CD14-positive monocyte (primary cell): Measurements from ENCODE around the gene CDHR2. TPM values are rescaled to one million over a fixed set of nuclear protein-coding genes. Genes with fewer than 3 reads are reported as not detected.
A peak's percentile ranks its signal among the peaks of the same experiment; 100 is the strongest.

Source experiments
- DNase-seq, 3 donors: peaks; one replicate each; pipeline ENCODE4 v3.0.0-alpha.2; 2011 to 2022
- H2AFZ ChIP-seq: 2 replicates; pipeline ENCODE4 v1.6.0; 2012; ENCODE audit warnings: mild to moderate bottlenecking, low read depth, low read length, inconsistent platforms; ENCODE audit not compliant: insufficient read depth, poor library complexity, severe bottlenecking
- H3K27ac ChIP-seq, 2 donors: 1 replicate in 1 of 2; 2 replicates in 1 of 2; pipeline ENCODE4 v1.5.1; 2012 to 2013; ENCODE audit warnings: low read length in 2 of 2, control low read depth in 1 of 2, inconsistent platforms in 1 of 2, low read depth in 1 of 2, mild to moderate bottlenecking in 1 of 2
- H3K27me3 ChIP-seq, 2 donors: one replicate each; pipeline versions ENCODE4 v1.6.0 to v1.6.1; 2011 to 2013; ENCODE audit warnings: low read length in 2 of 2; ENCODE audit not compliant: control insufficient read depth in 2 of 2, insufficient read depth in 2 of 2
- H3K36me3 ChIP-seq, 2 donors: replicated peaks in 1 of 2; 1 replicate in 1 of 2; 2 replicates in 1 of 2; pipeline versions ENCODE4 v1.5.1 to v1.6.1; 2012 to 2013; ENCODE audit warnings: low read length in 2 of 2, control low read depth in 1 of 2, inconsistent platforms in 1 of 2, mild to moderate bottlenecking in 1 of 2; ENCODE audit not compliant: insufficient read depth in 2 of 2, control insufficient read depth in 1 of 2
- H3K4me1 ChIP-seq, 2 donors: 1 replicate in 1 of 2; 2 replicates in 1 of 2; pipeline versions ENCODE4 v1.5.1 to v1.6.1; 2012 to 2013; ENCODE audit warnings: low read length in 2 of 2, control low read depth in 1 of 2, inconsistent platforms in 1 of 2, mild to moderate bottlenecking in 1 of 2, moderate library complexity in 1 of 2; ENCODE audit not compliant: insufficient read depth in 2 of 2, control insufficient read depth in 1 of 2
- H3K4me2 ChIP-seq: replicated peaks from 2 replicates; pipeline ENCODE3; 2012; ENCODE audit warnings: low read length, moderate library complexity, mild to moderate bottlenecking; ENCODE audit not compliant: poor library complexity, severe bottlenecking; ENCODE audit errors: extremely low read depth
- H3K4me3 ChIP-seq, 3 experiments: fragments of 200-600 bp in 1 of 3; sonication (generic) in 1 of 3; replicated peaks in 1 of 3; 1 replicate in 2 of 3; 2 replicates in 1 of 3; pipeline ENCODE4 v1.5.1; 2011 to 2013; ENCODE audit warnings: low read length in 3 of 3, mild to moderate bottlenecking in 3 of 3, control low read depth in 2 of 3, low read depth in 2 of 3, inconsistent platforms in 1 of 3, moderate library complexity in 1 of 3
- H3K79me2 ChIP-seq: 2 replicates; pipeline ENCODE4 v1.6.0; 2012; ENCODE audit warnings: mild to moderate bottlenecking, control low read depth, inconsistent platforms, low read length, moderate library complexity; ENCODE audit not compliant: insufficient read depth
- H3K9ac ChIP-seq: 2 replicates; pipeline ENCODE4 v1.6.0; 2017; ENCODE audit warnings: low read length, mild to moderate bottlenecking; ENCODE audit not compliant: insufficient read depth, poor library complexity, severe bottlenecking
- H3K9me3 ChIP-seq, 2 donors: replicated peaks in 1 of 2; 1 replicate in 1 of 2; 2 replicates in 1 of 2; pipeline versions ENCODE4 v1.5.1 to v1.6.1; 2012 to 2013; ENCODE audit warnings: low read length in 2 of 2, control low read depth in 1 of 2; ENCODE audit not compliant: control insufficient read depth in 1 of 2, insufficient read depth in 1 of 2
- H4K20me1 ChIP-seq: 2 replicates; pipeline ENCODE4 v1.6.0; 2012; ENCODE audit warnings: mild to moderate bottlenecking, low read length, control low read depth, moderate library complexity; ENCODE audit not compliant: insufficient read depth
- H3K27ac Mint-ChIP-seq, 7 donors: one replicate each; pipeline ENCODE4 v1.8.0; 2020; ENCODE audit warnings: mild to moderate bottlenecking in 7 of 7, mixed read lengths in 7 of 7, moderate library complexity in 6 of 7, inconsistent platforms in 2 of 7
- H3K27me3 Mint-ChIP-seq, 3 donors: one replicate each; pipeline ENCODE4 v1.8.0; 2021 to 2022; ENCODE audit warnings: low read depth in 3 of 3, mild to moderate bottlenecking in 3 of 3, mixed read lengths in 3 of 3, moderate library complexity in 3 of 3, inconsistent platforms in 1 of 3
- H3K36me3 Mint-ChIP-seq, 2 donors: one replicate each; pipeline ENCODE4 v1.8.0; 2020; ENCODE audit warnings: mixed read lengths in 2 of 2, inconsistent platforms in 1 of 2, mild to moderate bottlenecking in 1 of 2
- H3K4me1 Mint-ChIP-seq: one replicate; pipeline ENCODE4 v1.8.0; 2020; ENCODE audit warnings: mild to moderate bottlenecking, mixed read lengths
- H3K4me3 Mint-ChIP-seq, 2 donors: one replicate each; pipeline ENCODE4 v1.8.0; 2020; ENCODE audit warnings: mild to moderate bottlenecking in 2 of 2, mixed read lengths in 2 of 2, moderate library complexity in 1 of 2
- H3K9me3 Mint-ChIP-seq, 7 donors: one replicate each; pipeline ENCODE4 v1.8.0; 2020 to 2022; ENCODE audit warnings: mixed read lengths in 7 of 7, mild to moderate bottlenecking in 6 of 7, moderate library complexity in 6 of 7, inconsistent platforms in 2 of 7
- WGBS: methylation state at CpG from one replicate; pipeline ENCODE4 v1.1.5; 2013; ENCODE audit warnings: missing lambda C conversion rate; ENCODE audit not compliant: insufficient coverage; 5-methylcytosine and 5-hydroxymethylcytosine counted together
- intact Hi-C, 2 donors: fragments of 100-400 bp; cut with micrococcal nuclease; formaldehyde crosslinking; loops; one replicate each; pipeline versions ENCODE4 v1.15.0 to v1.15.1; 2023
- polyA plus RNA-seq, 3 donors: library from polyadenylated mRNA; depleted of rRNA in 1 of 3; unstranded in 2 of 3; stranded (reverse) in 1 of 3; fragments of 300-500 nt in 2 of 3; fragments of >200 nt in 1 of 3; fragmentation: Illumina TruSeq in 2 of 3; gene quantifications; 1 replicate in 2 of 3; 2 replicates in 1 of 3; pipeline ENCODE4 v1.2.3, GENCODE V29; 2012 to 2021
- TF ChIP-seq, protein P1 (sequence below): fragments of 200-600 bp; IDR thresholded peaks from one replicate; pipeline ENCODE4 v1.8.0; 2022; ENCODE audit warnings: antibody characterized with exemption, mild to moderate bottlenecking

CDHR2 gene
- polyA plus RNA-seq, 3 donors, result 0.12 TPM; not detected in 2

DNA sequence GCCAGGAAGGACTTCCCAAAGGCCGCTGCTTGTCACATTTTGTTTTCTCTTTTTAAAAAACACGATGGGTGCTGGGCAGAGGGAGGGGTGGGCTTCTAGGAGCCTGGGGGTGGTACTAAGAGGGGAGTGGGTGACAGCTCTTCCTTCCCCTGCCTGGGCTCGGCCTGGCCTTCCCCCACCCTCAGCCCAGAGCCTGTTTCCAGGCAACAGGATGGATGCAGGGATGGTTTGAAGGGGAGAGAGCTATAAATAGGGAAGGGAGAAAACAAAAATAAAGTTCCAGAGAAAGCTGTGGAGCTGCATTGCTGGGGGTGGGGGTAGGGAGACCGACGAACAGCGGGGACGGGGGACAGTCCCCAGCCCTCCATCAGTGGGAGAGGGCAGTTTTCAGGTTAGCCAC lies 67.4 kb downstream of the CDHR2 start:
- intact Hi-C loops, result no loop called here

DNA sequence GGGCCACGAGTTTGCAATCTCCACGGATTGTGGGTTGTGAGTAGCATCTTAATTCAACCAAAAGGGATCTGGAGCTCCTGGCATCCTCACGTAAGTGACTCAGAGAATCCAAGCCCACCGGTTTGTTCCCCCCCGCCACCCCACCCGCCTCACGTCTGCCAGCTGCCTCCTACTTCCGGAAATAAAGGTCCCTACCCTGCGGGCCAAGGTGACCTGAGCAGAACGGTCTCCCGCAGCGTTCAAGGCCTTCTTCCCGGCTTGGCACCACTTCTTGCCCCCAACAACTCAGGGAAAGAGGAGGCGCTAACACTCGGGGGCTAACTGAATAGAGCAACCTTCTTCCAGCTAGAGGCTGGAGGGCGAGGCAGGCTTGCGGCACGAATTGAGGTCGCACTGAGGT lies 69.6 kb downstream of the CDHR2 start:
- Histone ChIP-seq H3K4me3 (peak overlapping the region in 1 of 3 experiments; percentile 24), H4K20me1 (no peaks in the 10 kb centered on the region), H3K79me2 (no peaks in the 10 kb centered on the region), H3K9me3 (peaks cover 14 to 28% of the 10 kb centered on the region in 2 donors), H2AFZ (no peak overlapping the region), H3K27ac (no peak overlapping the region), H3K36me3 (no peaks in the 10 kb centered on the region), H3K4me2 (peak overlapping the region; percentile 33), H3K4me1 (peaks cover 19 to 24% of the 10 kb centered on the region in 2 donors), H3K27me3 (peaks cover 22 to 57% of the 10 kb centered on the region in 2 donors), H3K9ac (no peak overlapping the region)
- peaks cover 6% of the 10 kb centered on the region in 2 donors for H3K36me3 Mint-ChIP-seq
- H3K27me3 Mint-ChIP-seq, result peaks cover 61 to 78% (median 64%) of the 10 kb centered on the region in 3 donors
- intact Hi-C loops, result no loop called here
- 6% methylated on average over 11 of the region's 19 CpGs for WGBS
- TF ChIP-seq, protein P1, sequence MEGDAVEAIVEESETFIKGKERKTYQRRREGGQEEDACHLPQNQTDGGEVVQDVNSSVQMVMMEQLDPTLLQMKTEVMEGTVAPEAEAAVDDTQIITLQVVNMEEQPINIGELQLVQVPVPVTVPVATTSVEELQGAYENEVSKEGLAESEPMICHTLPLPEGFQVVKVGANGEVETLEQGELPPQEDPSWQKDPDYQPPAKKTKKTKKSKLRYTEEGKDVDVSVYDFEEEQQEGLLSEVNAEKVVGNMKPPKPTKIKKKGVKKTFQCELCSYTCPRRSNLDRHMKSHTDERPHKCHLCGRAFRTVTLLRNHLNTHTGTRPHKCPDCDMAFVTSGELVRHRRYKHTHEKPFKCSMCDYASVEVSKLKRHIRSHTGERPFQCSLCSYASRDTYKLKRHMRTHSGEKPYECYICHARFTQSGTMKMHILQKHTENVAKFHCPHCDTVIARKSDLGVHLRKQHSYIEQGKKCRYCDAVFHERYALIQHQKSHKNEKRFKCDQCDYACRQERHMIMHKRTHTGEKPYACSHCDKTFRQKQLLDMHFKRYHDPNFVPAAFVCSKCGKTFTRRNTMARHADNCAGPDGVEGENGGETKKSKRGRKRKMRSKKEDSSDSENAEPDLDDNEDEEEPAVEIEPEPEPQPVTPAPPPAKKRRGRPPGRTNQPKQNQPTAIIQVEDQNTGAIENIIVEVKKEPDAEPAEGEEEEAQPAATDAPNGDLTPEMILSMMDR, result no peak
- peak overlapping the region; percentile 31 to 81 for H3K4me3 Mint-ChIP-seq
- no peak for DNase-seq
- H3K9me3 Mint-ChIP-seq, result peaks cover 0 to 29% (median 19%) of the 10 kb centered on the region in 7 donors
- H3K27ac Mint-ChIP-seq, result no peak overlapping the region
- peaks cover 20% of the 10 kb centered on the region for H3K4me1 Mint-ChIP-seq

More for the DNA sequence above, 67.4 kb downstream of the CDHR2 start:
- Histone ChIP-seq H3K4me1 (peaks cover 19 to 24% of the 10 kb centered on the region in 2 donors), H4K20me1 (no peaks in the 10 kb centered on the region), H3K27ac (no peak overlapping the region), H3K4me3 (no peak overlapping the region), H3K9me3 (peaks cover 14 to 28% of the 10 kb centered on the region in 2 donors), H2AFZ (no peak overlapping the region), H3K4me2 (no peak overlapping the region), H3K9ac (no peak overlapping the region), H3K79me2 (no peaks in the 10 kb centered on the region), H3K36me3 (no peaks in the 10 kb centered on the region), H3K27me3 (peaks cover 22 to 56% of the 10 kb centered on the region in 2 donors)
- DNase-seq, result no peak
- TF ChIP-seq, protein P1, result no peak
- peaks cover 6% of the 10 kb centered on the region in 2 donors for H3K36me3 Mint-ChIP-seq
- peaks cover 63 to 83% (median 67%) of the 10 kb centered on the region in 3 donors for H3K27me3 Mint-ChIP-seq
- peaks cover 20% of the 10 kb centered on the region for H3K4me1 Mint-ChIP-seq
- peaks cover 0 to 30% (median 19%) of the 10 kb centered on the region in 7 donors for H3K9me3 Mint-ChIP-seq
- no peak overlapping the region for H3K27ac Mint-ChIP-seq
- no peak overlapping the region for H3K4me3 Mint-ChIP-seq
- 90% methylated on average over 4 of the region's 7 CpGs for WGBS
